Epithelial cell of proximal tubule (primary cell): ENCODE measurements around the gene TSPAN19. TPM values are rescaled to one million over a fixed set of nuclear protein-coding genes. Genes with fewer than 3 reads are reported as not detected.

ENCODE experiments used
- DNase-seq: peaks from one replicate; pipeline ENCODE4 v3.0.0-alpha.2; 2011; ENCODE audit warnings: low read depth
- H3K4me3 ChIP-seq: 2 replicates; pipeline ENCODE4 v1.5.1; 2011; ENCODE audit warnings: low read depth, mild to moderate bottlenecking, low read length
- CTCF ChIP-seq: conservative IDR thresholded peaks from 2 replicates; pipeline ENCODE4 v1.5.1; 2012; ENCODE audit warnings: low read depth, mild to moderate bottlenecking, low read length
- total RNA-seq: library from RNA; depleted of rRNA; stranded (reverse); fragments of >200 nt; gene quantifications from 2 replicates; pipeline ENCODE4 v1.2.3, GENCODE V29; 2015

TSPAN19 gene
- total RNA-seq, 1 donor from 2014 or later, result not detected

- TF ChIP-seq CTCF, result no peak
- no peak for DNase-seq
- H3K4me3 ChIP-seq, result no peak overlapping the region
Measured at GRCh38 chr12:85058339-85058738, 22.3 kb upstream of the TSPAN19 start.

GRCh38 chr12:85057370-85057963 is 21.4 kb upstream of the TSPAN19 start:
- DNase-seq, result peak; percentile 6
- no peak overlapping the region for H3K4me3 ChIP-seq
- TF ChIP-seq CTCF, result peak; percentile 82

- DNase-seq, result no peak
- TF ChIP-seq CTCF, result no peak
- no peak overlapping the region for H3K4me3 ChIP-seq
Measured at GRCh38 chr12:85043829-85044228, 7.8 kb upstream of the TSPAN19 start.

- no peak for TF ChIP-seq CTCF
- no peak overlapping the region for H3K4me3 ChIP-seq
- no peak for DNase-seq
Measured at GRCh38 chr12:85041395-85041794, 5.3 kb upstream of the TSPAN19 start.

- no peak for DNase-seq
- H3K4me3 ChIP-seq, result peak overlapping the region; percentile 89
- TF ChIP-seq CTCF, result no peak
Measured at GRCh38 chr12:85036733-85037132, 656 bp upstream of the TSPAN19 start.

- no peak overlapping the region for H3K4me3 ChIP-seq
- no peak for DNase-seq
- peak; percentile 51 for TF ChIP-seq CTCF
Measured at GRCh38 chr12:85029456-85029855, 6.6 kb downstream of the TSPAN19 start.

- no peak for DNase-seq
- no peak overlapping the region for H3K4me3 ChIP-seq
- no peak for TF ChIP-seq CTCF
Measured at GRCh38 chr12:85018098-85018497, 18.0 kb downstream of the TSPAN19 start.
